ENCODE measurements around the gene OR10T2.
"Not testable (repeated sequence)": the region's sequence is repeated elsewhere in the genome, so short reads cannot be mapped to it uniquely, and the experiment has no call there.

Gene OR10T2, protein sequence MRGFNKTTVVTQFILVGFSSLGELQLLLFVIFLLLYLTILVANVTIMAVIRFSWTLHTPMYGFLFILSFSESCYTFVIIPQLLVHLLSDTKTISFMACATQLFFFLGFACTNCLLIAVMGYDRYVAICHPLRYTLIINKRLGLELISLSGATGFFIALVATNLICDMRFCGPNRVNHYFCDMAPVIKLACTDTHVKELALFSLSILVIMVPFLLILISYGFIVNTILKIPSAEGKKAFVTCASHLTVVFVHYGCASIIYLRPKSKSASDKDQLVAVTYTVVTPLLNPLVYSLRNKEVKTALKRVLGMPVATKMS

GRCh38 chr1:158398818-158399514 is at the start of gene OR10T2:
Gene OR10T2, minus strand, starts transcription at chr1:158399466. Its CDS starts 0 bp downstream, at chr1:158399466.
- no peak for DNase-seq

- no peak for DNase-seq
Measured at GRCh38 chr1:158445376-158445775, 46.1 kb upstream of the OR10T2 start.

DNA sequence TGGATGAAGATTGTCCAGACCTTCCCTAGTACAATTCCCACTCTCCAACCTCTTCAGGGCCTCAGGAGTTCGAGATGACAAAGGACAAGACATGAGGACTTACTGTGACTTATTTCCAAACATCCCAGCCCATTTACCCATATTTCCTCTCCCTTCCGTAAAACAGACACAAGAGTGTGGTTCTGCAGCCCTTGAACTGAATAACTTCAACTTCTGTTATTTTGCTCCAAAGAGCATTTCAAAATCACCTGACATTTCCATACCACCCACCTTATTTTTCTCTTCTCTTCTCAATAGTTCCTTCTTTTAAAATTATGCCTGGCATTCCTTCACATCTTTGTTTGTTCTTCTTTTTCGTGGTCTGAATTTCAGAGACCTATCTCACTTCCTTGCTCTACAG is 35.5 kb upstream of the OR10T2 start:
- no peak for DNase-seq

DNA sequence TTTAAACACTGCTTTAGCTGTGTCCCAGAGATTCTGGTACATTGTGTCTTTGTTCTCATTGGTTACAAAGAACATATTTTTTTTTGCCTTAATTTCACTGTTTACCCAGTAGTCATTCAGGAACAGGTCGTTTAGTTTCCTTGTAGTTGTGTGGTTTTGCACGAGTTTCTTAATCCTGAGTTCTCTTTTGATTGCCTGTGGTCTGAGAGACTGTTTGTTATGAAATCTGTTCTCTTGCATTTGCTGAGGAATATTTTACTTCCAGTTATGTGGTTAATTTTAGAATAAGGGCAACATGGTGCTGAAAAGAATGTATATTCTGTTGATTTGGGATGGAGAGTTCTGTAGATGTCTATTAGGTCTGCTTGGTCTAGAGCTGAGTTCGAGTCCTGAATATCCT is 30.9 kb upstream of the OR10T2 start:
- DNase-seq, result not testable (repeated sequence)

DNA sequence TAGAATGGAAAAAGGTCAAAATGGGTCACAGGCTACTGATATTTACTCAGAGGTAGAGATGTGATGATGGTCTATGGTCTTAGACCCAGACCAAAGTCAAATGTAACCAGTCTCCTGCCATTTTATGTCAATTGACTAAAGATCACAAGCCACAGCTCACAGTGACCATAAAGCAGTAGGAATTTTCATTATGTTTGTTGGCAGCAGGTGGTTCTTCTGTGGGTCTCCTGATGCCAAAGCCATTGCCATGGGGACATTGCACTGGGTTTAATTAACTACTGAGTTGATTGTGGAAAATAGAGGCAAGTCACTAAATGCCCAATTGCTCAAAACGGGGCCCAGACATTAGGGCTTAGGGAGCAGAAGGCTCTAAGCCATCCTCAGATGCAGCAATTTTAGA is 26.9 kb upstream of the OR10T2 start, which contains the start of gene OR10K2:
Gene OR10K2 (minus strand): TSS at position 101 of the 400 bp plus-strand sequence. CDS start 5,371 bp downstream, outside the sequence.
- DNase-seq, result no peak

DNA sequence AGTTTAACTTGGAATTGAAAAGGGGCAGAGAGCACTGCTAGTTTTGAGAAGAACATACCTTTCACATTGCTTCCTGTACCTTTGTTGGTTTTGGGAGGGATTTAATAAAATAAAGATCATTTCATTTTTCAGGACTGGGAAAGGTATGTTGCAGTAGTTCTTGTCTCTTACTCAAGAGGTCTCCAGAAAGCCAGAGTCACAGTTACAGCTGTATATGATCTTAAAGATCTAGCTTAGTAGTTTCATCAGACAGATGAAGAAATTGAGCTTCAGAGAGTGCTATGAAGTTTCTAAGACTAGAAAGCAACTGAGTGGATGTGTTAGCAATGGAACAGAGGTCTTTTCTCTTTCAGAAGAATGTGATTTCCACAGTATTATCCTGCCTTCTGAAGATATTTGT is 25.8 kb upstream of the OR10T2 start:
- no peak for DNase-seq

DNA sequence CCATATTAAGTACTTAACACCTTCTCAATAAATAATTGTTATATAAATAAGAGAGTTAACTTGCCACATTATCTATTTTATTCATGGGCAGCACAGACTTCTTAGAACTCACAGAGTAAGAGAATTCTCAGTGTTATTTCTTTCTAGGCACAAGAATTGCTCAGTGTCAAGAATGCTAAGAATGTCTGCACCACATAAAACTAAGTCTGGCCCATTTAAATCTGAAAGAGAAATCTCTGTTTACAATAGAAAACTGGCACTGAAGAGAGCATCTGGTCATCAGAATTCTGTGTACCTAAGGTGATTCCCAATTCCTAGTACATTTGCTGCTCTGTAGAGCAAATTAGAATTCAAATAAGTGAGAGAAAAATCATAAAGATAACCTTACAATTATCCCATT is 22.9 kb upstream of the OR10T2 start:
- DNase-seq, result no peak

GRCh38 chr1:158417586-158417985 is 18.3 kb upstream of the OR10T2 start:
- no peak for DNase-seq

DNA sequence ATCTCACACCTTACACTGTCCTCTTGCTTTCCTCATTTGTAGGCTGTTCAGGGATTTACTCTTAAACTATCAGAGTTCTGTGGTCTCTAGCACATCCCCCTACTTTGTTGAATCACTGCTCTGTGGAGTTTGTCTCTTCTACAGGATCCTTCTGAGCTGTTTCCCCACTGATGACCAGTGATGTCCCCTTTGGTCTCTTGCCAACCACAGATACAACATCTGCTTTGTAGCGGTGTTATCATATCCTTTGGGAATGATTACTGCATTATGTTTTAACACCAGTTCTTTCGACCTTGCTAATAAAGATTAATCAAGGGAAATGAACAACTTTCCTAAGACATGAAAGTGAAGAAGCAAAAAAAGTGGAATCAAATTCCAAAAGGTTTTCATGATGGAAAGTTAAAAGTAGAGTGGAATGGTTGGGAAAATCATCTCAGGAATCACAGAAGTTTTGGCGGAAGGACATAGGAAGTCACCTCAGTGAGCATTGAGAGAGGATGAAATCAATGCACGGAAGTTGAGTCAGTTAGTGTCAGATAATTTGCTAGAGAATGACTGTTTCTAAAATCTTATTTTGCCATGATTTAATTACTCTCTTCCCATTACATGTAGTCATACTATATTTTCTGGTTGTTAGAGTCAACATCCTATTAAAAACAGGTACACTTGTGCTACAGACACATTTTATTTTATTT is 15.5 kb upstream of the OR10T2 start:
- DNase-seq, result no peak

DNA sequence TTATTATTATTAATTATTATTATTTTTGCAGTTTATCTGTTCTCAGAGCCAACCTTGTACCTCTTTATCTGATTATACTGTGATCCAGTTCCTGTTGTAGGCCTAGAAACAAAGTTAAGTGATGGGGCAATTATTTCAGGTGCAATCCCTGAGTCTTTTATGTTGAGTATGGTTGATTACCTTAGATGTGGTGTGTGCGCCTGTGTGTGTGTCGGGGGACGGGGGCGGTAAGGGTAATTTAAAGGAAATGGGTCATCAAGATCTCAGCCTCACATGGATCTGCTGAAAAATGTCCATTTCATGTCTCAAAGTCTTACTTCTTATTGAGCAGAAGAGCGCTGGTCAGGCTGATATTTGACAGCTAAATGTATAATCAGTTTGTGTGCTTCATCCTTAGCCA is 7.8 kb upstream of the OR10T2 start:
- no peak for DNase-seq

DNA sequence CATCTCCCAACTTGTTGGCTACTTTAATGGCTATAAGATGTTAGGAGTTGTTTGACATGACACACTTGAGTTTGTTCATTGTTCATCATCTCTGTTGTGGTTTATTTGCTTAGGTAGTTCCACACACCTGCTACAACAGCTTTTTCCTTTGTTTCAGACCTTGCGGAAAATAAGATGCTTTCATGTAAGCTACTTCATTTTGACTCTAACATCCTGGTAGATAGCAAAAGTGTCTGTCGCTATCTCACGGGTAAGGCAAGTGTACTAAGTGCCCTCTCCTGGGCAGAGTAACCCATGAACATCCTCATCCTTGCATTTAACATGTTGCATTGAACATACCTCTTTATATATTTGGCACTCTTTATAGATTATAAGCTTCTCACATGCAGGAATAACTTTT is 1.6 kb upstream of the OR10T2 start:
- no peak for DNase-seq

DNA sequence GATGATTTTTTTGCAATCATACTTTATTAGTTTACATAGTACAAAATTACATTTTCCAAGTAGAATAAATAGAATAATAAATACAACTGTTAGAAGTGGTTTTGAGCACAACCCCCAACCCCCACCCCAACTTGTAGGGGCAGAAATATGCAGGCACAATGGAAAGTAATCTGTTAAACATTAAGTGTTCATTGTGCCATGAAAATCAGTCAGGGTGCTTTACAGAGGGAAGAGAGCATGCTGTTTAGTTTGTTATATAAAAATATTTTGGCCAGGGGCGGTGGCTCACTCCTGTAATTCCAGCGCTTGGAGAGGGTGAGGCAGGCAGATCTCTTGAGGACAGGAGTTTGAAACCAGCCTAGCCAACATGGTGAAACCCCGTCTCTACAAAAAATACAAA is 2.6 kb downstream of the OR10T2 start:
- no peak for DNase-seq

DNA sequence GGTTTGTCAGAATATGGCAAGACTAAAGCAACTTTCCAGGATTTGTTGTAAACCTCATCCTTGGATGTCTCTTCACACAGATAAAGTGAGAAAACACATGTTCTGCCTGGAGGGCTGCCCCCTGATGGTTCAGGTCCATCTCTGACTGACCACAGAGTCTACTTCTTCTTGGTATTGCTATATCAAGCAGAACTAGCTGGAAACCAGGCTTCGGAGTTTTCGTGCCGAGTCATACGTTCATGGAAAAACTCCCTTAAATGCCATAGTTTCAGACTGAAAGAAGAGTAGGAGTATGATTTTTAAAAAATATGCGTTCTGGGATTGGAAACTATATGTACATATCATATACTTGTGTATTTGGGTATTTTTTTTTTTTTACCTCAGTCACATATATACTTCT is 5.8 kb downstream of the OR10T2 start:
- DNase-seq, result no peak

GRCh38 chr1:158391099-158391498 is 8.2 kb downstream of the OR10T2 start:
- DNase-seq, result no peak

GRCh38 chr1:158390331-158390730 is 8.9 kb downstream of the OR10T2 start:
- DNase-seq, result no peak

DNA sequence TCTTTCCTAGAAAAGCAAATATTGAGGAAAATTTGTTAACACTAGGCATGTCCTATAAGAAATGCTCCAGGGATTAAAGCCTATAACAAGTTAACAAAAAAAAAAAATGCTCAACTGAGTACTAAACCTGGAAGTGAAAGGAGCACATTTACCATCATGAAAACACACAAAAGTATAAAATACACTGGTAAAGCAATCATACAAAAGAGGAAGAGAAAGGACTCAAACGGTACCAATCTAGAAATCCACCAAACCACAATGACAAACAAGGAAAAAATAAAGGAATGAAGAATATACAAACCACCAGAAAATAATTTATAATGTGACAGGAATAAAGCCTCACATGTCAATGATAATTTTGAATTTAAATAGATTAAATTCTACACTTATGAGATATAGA is 24.4 kb downstream of the OR10T2 start:
- DNase-seq, result no peak

DNA sequence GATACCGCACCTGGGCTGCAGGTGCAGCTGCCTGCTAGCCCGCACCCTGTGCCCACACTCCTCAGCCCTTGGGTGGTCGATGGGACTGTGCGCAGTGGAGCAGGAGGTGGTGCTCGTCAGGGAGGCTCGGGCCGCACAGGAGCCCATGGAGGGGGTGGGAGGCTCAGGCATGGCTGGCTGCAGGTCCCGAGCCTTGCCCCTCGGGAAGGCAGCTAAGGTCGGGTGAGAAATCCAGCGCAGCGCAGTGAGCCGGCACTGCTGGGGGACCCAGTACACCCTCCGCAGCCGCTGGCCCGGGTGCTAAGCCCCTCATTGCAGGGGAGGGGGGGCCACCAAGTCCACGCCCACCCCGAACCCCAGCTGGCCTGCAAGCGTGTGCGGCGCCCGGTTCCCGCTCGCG is 25.2 kb downstream of the OR10T2 start:
- DNase-seq, result not testable (repeated sequence)

DNA sequence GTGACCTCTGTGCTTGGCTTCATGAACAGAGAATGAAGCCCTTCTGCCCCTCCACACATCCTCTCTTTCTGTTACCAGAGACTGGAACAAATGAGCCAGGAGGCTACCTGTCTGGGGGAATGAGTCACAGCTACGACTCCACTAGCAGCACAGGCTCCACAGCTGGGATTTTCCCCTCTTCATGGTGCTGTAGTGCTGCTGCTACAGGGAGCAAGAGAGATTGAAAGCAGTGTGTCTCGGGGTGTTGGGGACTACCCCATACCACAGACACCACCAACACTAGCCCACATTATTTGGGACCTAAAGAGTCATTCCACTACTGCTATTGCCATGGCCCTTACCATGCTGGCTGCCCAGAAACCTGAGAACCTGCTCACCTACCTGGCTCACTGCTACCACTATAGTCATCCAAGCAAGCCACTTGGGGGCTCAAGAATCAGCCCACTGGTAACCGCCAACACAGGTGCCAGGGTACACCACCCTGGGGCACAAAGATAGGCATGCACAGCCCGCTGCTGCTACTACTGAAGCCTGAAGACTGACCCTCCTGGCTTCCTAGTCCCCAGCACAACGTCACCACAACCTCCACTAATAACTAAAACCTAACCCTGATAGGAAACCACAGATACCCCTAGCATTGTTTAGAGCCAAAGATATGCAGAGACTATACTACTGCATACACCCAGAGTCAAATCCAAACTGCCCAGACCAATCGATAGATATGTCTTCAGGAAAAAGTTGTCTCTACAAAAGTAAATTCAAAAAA is 27.9 kb downstream of the OR10T2 start:
- no peak for DNase-seq

DNA sequence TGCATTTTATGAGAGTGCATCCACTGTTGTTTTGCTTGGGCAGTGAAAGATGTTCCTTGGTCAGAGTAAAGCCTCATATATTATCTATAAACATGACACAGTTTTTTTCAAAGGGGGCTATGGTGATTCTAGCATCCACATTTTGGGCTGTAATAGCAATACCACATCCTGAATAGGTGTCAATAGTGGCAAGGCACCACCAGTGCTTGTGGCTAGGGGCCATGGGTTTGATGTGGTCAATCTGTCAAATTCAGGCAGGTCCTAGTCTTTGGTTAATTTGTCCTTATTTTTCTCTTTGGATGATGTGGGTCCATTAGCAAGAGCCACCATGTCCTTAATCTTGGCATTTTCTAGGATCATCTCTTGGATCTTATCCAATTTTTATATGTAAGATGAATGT is 32.5 kb downstream of the OR10T2 start:
- DNase-seq, result no peak

DNA sequence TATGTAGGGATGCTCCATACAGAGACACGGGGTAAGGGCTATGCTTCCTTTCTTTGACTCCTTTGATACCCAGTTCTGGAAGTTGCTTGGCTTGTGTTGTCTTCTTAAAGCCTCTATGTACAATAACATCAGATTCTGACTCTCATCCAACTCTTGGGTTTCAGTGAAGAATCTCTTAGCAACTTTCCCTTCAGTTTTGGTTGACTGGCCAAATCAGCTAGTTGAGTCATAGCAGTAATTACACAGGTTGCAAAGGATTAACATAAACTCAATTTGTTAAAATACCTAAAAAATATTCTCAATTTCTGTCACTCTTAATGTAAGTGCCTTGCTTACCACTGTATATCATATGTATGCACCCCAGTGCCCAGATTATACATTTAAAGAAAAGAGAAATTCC is 36.3 kb downstream of the OR10T2 start:
- no peak for DNase-seq

- DNase-seq, result no peak
Measured at GRCh38 chr1:158362482-158362881, 36.8 kb downstream of the OR10T2 start.

- DNase-seq, result no peak
Measured at GRCh38 chr1:158357441-158357840, 41.8 kb downstream of the OR10T2 start.

DNA sequence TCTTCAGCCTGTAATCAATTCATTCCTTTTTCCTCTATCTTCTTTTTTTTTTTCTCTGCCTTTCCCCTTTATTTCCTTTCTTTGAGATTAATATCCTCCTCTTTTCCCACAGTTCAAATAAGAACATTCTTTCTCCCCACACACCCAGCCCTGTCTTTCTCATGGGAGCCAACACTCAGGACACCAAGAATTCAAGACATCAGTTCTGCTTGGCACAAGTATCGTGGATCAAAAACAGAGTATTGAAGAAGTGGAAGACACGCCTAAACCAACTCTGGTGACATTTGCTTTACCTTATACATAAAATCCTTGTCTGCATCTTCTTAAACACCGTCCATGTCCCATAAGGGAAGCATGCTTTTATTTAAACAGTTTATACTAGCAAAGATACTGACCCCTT is 42.6 kb downstream of the OR10T2 start:
- DNase-seq, result no peak
